ENCODE measurements around the gene CDH13.
A peak's percentile ranks its signal among the peaks of the same experiment; 100 is the strongest.

CDH13 gene

GRCh38 chr16:83793179-83793578 lies 1166.4 kb downstream of the CDH13 start:
- intact Hi-C loops (cut with DNase I; ENCODE audit: low total_unique reads), result no loop called here
- TF ChIP-seq, protein P1, sequence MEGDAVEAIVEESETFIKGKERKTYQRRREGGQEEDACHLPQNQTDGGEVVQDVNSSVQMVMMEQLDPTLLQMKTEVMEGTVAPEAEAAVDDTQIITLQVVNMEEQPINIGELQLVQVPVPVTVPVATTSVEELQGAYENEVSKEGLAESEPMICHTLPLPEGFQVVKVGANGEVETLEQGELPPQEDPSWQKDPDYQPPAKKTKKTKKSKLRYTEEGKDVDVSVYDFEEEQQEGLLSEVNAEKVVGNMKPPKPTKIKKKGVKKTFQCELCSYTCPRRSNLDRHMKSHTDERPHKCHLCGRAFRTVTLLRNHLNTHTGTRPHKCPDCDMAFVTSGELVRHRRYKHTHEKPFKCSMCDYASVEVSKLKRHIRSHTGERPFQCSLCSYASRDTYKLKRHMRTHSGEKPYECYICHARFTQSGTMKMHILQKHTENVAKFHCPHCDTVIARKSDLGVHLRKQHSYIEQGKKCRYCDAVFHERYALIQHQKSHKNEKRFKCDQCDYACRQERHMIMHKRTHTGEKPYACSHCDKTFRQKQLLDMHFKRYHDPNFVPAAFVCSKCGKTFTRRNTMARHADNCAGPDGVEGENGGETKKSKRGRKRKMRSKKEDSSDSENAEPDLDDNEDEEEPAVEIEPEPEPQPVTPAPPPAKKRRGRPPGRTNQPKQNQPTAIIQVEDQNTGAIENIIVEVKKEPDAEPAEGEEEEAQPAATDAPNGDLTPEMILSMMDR (IDR thresholded peaks at IDR 0.05), result no peak
- no peak overlapping the region for H3K27ac ChIP-seq
- no peak for DNase-seq
- peaks cover 0 to 7% (median 6%) of the 10 kb centered on the region in 3 donors for H3K36me3 ChIP-seq
- H3K4me1 ChIP-seq, result peaks cover 0 to 15% (median 7%) of the 10 kb centered on the region in 4 donors
- H3K9me3 ChIP-seq, result no peaks in the 10 kb centered on the region
- no peak overlapping the region for H3K4me3 ChIP-seq
- no peaks in the 10 kb centered on the region for H3K27me3 ChIP-seq

DNA sequence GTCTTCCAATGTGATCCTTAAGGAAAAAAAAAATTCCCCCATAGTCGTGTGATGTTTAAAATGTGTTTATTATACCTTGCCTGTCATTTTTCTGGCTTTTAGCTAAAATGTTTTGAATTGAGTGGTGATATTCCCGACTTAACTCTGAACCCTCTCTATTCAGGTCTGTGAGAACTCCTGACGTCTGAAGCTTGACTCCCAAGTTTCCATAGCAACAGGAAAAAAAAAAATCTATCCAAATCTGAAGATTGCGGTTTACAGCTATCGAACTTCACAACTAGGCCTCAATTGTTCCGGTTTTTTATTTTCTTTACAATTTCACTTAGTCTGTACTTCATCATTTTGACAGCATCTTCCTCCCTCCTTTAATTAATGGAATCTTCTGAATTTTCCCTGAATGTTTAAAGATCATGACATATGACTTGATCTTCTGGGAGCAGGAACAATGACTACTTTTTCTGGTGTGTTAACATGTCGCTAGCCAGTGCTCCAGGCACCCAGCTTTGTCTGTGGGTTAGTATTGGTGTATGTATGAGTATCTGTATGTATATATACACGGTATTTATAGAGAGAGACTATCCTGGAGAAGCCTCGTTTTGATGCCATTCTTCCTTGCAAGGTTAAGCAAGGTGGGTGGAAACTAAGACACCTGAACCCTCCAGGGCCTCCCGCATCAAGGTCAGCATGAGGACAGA lies 1168.2 kb downstream of the CDH13 start:
- Histone ChIP-seq H3K36me3 (peaks cover 0 to 6% (median 0%) of the 10 kb centered on the region in 3 donors), H3K9me3 (no peaks in the 10 kb centered on the region), H3K27ac (no peak overlapping the region), H3K27me3 (no peaks in the 10 kb centered on the region), H3K4me3 (no peak overlapping the region), H3K4me1 (peaks cover 0 to 15% (median 7%) of the 10 kb centered on the region in 4 donors)
- intact Hi-C loops (cut with DNase I; ENCODE audit: low total_unique reads), result no loop called here
- TF ChIP-seq, protein P1 (IDR thresholded peaks at IDR 0.05), result no peak
- no peak for DNase-seq

- H3K27me3 ChIP-seq, result no peaks in the 10 kb centered on the region
- H3K27ac ChIP-seq, result no peak overlapping the region
- peaks cover 0 to 6% (median 0%) of the 10 kb centered on the region in 3 donors for H3K36me3 ChIP-seq
- intact Hi-C loops (cut with DNase I; ENCODE audit: low total_unique reads), result no loop called here
- H3K9me3 ChIP-seq, result no peaks in the 10 kb centered on the region
- H3K4me3 ChIP-seq, result no peak overlapping the region
- H3K4me1 ChIP-seq, result peaks cover 0 to 16% (median 7%) of the 10 kb centered on the region in 4 donors
- no peak for DNase-seq
- TF ChIP-seq, protein P1 (IDR thresholded peaks at IDR 0.05), result no peak
These were observed 1170.2 kb downstream of the CDH13 start for GRCh38 chr16:83797013-83797412.

DNA sequence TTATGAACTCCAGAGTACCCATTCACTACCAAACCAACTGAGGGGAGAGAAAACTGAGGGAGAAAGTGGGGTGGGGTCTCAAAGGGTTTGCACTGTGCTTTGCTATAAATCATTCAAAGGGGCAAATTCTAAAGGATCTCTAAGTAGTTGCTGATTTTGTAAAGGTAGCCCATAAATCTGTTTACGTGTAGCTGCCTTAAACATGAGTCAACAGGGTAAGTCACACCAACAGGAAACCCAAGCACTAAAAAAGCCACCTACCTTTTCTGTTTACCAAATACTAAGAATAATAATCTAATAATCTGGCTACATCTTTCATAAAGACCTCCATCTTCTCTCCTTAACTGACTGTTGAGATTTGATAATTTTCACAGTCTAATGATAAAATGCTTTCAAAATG lies 1172.6 kb downstream of the CDH13 start:
- intact Hi-C loops (cut with DNase I; ENCODE audit: low total_unique reads), result no loop called here
- peaks cover 0 to 6% (median 0%) of the 10 kb centered on the region in 3 donors for H3K36me3 ChIP-seq
- H3K27me3 ChIP-seq, result no peaks in the 10 kb centered on the region
- H3K9me3 ChIP-seq, result no peaks in the 10 kb centered on the region
- H3K4me3 ChIP-seq, result no peak overlapping the region
- H3K4me1 ChIP-seq, result peaks cover 0 to 9% (median 4%) of the 10 kb centered on the region in 4 donors
- no peak overlapping the region for H3K27ac ChIP-seq
- no peak for DNase-seq
- TF ChIP-seq, protein P1 (IDR thresholded peaks at IDR 0.05), result no peak

DNA sequence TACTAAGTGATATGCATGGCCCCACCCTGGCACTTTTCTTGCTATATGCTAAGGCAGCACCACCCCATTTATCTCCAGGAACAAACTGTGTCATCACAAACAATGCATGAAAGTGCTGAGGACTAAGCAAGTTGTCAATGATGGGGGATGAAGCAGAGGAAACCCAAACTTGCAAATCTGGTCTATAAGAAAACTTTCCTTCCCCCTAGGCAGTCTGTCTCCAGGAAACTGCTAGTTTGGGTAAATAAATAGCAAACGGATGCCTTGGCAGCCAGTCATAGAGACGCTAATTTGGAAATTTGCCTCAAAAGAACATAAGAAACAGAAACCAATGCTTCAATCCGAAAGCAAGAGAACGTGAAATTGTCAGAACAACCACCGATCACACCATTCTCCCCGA lies 1175.4 kb downstream of the CDH13 start:
- Histone ChIP-seq H3K27me3 (no peaks in the 10 kb centered on the region), H3K4me1 (peaks cover 0 to 9% (median 4%) of the 10 kb centered on the region in 4 donors), H3K4me3 (peak overlapping the region; percentile 24 to 44), H3K27ac (peak overlapping the region in 1 of 2 donors; percentile 21), H3K9me3 (no peaks in the 10 kb centered on the region), H3K36me3 (peaks cover 0 to under 1% (median 0%) of the 10 kb centered on the region in 3 donors)
- intact Hi-C loops (cut with DNase I; ENCODE audit: low total_unique reads), result no loop called here
- no peak for DNase-seq
- TF ChIP-seq, protein P1 (IDR thresholded peaks at IDR 0.05), result no peak

All from tibial artery (tissue), 4 donors.